Nephron progenitor cell (in vitro differentiated cells): ENCODE results near the gene FCRL1.

ENCODE experiments used
- DNase-seq: peaks from one replicate; pipeline ENCODE4 v3.0.0; 2021
- H3K27ac Mint-ChIP-seq: 2 replicates; pipeline ENCODE4 v1.8.0; 2021; ENCODE audit warnings: mild to moderate bottlenecking, moderate library complexity, mixed read lengths
- H3K27me3 Mint-ChIP-seq: 2 replicates; pipeline ENCODE4 v1.8.0; 2021; ENCODE audit warnings: mild to moderate bottlenecking, low read depth, mixed read lengths; ENCODE audit not compliant: poor library complexity
- H3K36me3 Mint-ChIP-seq: 2 replicates; pipeline ENCODE4 v1.8.0; 2021; ENCODE audit warnings: low read depth, mixed read lengths
- H3K4me1 Mint-ChIP-seq: 2 replicates; pipeline ENCODE4 v1.8.0; 2021; ENCODE audit warnings: mixed read lengths
- H3K4me3 Mint-ChIP-seq: 2 replicates; pipeline ENCODE4 v1.8.0; 2021; ENCODE audit warnings: mild to moderate bottlenecking, moderate library complexity, mixed read lengths
- H3K9me3 Mint-ChIP-seq: 2 replicates; pipeline ENCODE4 v1.8.0; 2021; ENCODE audit warnings: mild to moderate bottlenecking, moderate library complexity, mixed read lengths
- TF ChIP-seq, protein P1 (sequence below): fragments of 200-600 bp; sonication (generic); IDR thresholded peaks from 2 replicates; pipeline ENCODE4 v1.5.0; 2021; ENCODE audit warnings: antibody characterized with exemption

Gene FCRL1

DNA sequence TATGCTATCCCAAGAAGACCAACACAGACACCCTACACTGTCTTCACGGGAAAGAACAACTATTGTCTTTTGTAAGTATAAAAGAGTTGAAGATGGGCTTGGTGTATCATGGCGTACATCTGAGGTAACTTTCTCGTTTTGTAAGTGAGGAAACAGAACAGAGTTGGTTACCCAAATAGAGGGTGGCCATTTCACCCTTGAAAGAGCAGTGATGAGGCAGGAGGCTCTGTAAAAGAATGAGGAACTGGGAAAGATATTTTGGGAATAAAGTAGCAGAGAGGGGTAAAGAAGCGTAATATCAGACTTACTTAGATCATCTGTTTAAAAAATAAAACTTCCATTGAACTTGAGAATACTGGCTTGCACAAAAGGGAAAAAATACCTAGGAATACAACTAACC lies 61.9 kb downstream of the FCRL1 start:
- no peak overlapping the region for H3K27ac Mint-ChIP-seq
- no peak for DNase-seq
- H3K9me3 Mint-ChIP-seq, result peaks cover 16% of the 10 kb centered on the region
- H3K4me3 Mint-ChIP-seq, result no peak overlapping the region
- TF ChIP-seq, protein P1, sequence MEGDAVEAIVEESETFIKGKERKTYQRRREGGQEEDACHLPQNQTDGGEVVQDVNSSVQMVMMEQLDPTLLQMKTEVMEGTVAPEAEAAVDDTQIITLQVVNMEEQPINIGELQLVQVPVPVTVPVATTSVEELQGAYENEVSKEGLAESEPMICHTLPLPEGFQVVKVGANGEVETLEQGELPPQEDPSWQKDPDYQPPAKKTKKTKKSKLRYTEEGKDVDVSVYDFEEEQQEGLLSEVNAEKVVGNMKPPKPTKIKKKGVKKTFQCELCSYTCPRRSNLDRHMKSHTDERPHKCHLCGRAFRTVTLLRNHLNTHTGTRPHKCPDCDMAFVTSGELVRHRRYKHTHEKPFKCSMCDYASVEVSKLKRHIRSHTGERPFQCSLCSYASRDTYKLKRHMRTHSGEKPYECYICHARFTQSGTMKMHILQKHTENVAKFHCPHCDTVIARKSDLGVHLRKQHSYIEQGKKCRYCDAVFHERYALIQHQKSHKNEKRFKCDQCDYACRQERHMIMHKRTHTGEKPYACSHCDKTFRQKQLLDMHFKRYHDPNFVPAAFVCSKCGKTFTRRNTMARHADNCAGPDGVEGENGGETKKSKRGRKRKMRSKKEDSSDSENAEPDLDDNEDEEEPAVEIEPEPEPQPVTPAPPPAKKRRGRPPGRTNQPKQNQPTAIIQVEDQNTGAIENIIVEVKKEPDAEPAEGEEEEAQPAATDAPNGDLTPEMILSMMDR, result no peak
- H3K4me1 Mint-ChIP-seq, result no peaks in the 10 kb centered on the region
- H3K36me3 Mint-ChIP-seq, result peaks cover 4% of the 10 kb centered on the region
- H3K27me3 Mint-ChIP-seq, result peaks cover 5% of the 10 kb centered on the region

DNA sequence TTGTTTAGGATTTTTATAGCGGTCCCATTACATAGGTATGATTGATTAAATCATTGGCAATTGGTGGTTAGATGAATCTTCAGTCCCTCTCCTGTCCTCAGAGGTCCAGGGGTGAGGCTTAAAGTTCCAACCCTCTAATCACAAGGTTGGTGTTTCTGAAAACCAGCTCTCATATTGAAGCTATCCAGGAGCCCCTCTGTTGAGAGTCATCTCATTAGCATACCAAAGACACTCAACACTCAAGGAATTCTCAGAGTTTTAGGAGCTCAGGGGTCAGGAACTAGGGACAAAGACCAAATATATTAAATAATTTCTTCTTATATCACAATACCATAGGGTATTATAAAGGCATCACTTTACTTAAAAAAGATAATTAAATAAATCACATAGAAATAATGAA lies 66.3 kb downstream of the FCRL1 start:
- Mint-ChIP-seq H3K36me3 (no peaks in the 10 kb centered on the region), H3K9me3 (peaks cover 3% of the 10 kb centered on the region), H3K4me1 (peaks cover 6% of the 10 kb centered on the region), H3K27ac (no peak overlapping the region), H3K4me3 (no peak overlapping the region), H3K27me3 (peaks cover 5% of the 10 kb centered on the region)
- no peak for DNase-seq
- TF ChIP-seq, protein P1, result no peak

DNA sequence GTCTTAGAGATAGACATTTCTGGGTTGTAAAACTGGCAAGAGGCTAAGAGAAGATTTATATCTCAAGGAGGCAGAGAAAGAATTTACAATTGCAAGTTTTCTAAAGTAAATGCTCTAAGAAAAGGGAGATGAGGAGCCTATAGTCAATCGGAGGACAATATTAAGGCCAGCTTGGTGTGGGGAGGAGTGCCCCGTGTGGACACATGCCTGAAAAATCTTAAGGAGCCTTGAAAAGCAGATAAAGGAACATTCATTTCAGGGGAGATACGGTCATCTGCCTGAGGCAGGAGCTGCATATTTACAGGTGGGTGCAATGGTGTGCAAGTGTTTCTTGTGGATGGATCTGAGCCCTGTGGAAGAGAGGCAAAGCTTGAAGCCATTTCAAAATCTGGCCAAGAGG lies 68.6 kb downstream of the FCRL1 start:
- H3K27me3 Mint-ChIP-seq, result peaks cover 8% of the 10 kb centered on the region
- no peaks in the 10 kb centered on the region for H3K9me3 Mint-ChIP-seq
- peaks cover 7% of the 10 kb centered on the region for H3K4me1 Mint-ChIP-seq
- no peak overlapping the region for H3K27ac Mint-ChIP-seq
- H3K4me3 Mint-ChIP-seq, result no peak overlapping the region
- DNase-seq, result no peak
- TF ChIP-seq, protein P1, result no peak
- no peaks in the 10 kb centered on the region for H3K36me3 Mint-ChIP-seq

DNA sequence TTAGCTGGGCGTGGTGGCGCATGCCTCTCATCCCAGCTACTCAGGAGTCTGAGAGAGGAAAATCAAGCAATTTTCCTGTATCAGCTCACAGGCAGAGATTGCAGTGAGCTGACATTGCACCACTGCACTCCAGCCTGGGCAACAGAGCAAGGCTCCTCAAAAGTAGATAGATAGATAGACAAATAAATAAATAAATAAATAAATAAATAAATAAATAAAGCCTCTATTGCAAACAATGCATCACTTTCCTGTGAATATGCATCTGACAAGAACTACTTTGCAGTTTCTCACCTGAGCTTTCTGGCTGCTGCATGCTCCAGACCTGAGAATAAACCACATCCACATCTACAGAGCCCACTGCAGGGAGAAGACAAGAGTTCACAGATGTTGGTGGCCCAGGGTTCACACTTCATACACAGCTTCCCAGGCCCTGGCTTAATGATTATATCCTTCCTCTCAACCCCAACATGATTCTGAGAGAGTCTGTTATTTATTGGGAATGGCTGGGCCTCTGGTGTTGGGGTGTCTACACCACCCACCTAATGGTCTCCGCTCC lies 71.6 kb downstream of the FCRL1 start:
- H3K27ac Mint-ChIP-seq, result no peak overlapping the region
- H3K4me1 Mint-ChIP-seq, result peaks cover 7% of the 10 kb centered on the region
- peaks cover 15% of the 10 kb centered on the region for H3K27me3 Mint-ChIP-seq
- TF ChIP-seq, protein P1, result no peak
- H3K9me3 Mint-ChIP-seq, result no peaks in the 10 kb centered on the region
- H3K36me3 Mint-ChIP-seq, result no peaks in the 10 kb centered on the region
- H3K4me3 Mint-ChIP-seq, result no peak overlapping the region
- no peak for DNase-seq
